Immature natural killer cell (primary cell): Measurements from ENCODE around the gene CSNK2A3. TPM values are rescaled to one million over a fixed set of nuclear protein-coding genes. Genes with fewer than 3 reads are reported as not detected.
"Not testable (repeated sequence)": the region's sequence is repeated elsewhere in the genome, so short reads cannot be mapped to it uniquely, and the experiment has no call there.

Experiments used
- DNase-seq, 3 donors: peaks; one replicate each; pipeline ENCODE4 v3.0.0; 2022; ENCODE audit warnings: mixed read lengths in 1 of 3
- H3K27ac Mint-ChIP-seq, 6 donors: one replicate each; pipeline ENCODE4 v1.8.0; 2020; ENCODE audit warnings: mixed read lengths in 6 of 6, mild to moderate bottlenecking in 5 of 6, inconsistent platforms in 4 of 6, moderate library complexity in 3 of 6
- H3K27me3 Mint-ChIP-seq, 3 donors: one replicate each; pipeline ENCODE4 v1.8.0; 2020 to 2021; ENCODE audit warnings: low read depth in 3 of 3, mild to moderate bottlenecking in 3 of 3, mixed read lengths in 3 of 3, moderate library complexity in 3 of 3, inconsistent platforms in 1 of 3
- H3K36me3 Mint-ChIP-seq, 3 donors: one replicate each; pipeline ENCODE4 v1.8.0; 2020; ENCODE audit warnings: mixed read lengths in 3 of 3, inconsistent platforms in 2 of 3, mild to moderate bottlenecking in 2 of 3
- H3K4me1 Mint-ChIP-seq, 2 donors: one replicate each; pipeline ENCODE4 v1.8.0; 2020; ENCODE audit warnings: inconsistent platforms in 2 of 2, mild to moderate bottlenecking in 2 of 2, mixed read lengths in 2 of 2, moderate library complexity in 1 of 2
- H3K4me3 Mint-ChIP-seq, 5 donors: one replicate each; pipeline ENCODE4 v1.8.0; 2020; ENCODE audit warnings: mild to moderate bottlenecking in 5 of 5, mixed read lengths in 5 of 5, inconsistent platforms in 3 of 5, moderate library complexity in 3 of 5
- H3K9me3 Mint-ChIP-seq, 6 donors: one replicate each; pipeline ENCODE4 v1.8.0; 2020; ENCODE audit warnings: mild to moderate bottlenecking in 6 of 6, mixed read lengths in 6 of 6, inconsistent platforms in 4 of 6, moderate library complexity in 3 of 6
- polyA plus RNA-seq, 3 donors: library from polyadenylated mRNA; unstranded; fragments of 300-500 nt; fragmentation: Illumina TruSeq; gene quantifications; one replicate each; pipeline ENCODE4 v1.2.3, GENCODE V29; 2021

Gene CSNK2A3
- polyA plus RNA-seq, 3 donors from 2014 or later = 0.85 to 1.3 (median 0.93) TPM

GRCh38 chr11:11370962-11371303, 17.9 kb upstream of the CSNK2A3 start:
- Mint-ChIP-seq H3K9me3 (no peaks in the 10 kb centered on the region), H3K27me3 (peaks cover 0 to 2% (median 2%) of the 10 kb centered on the region in 3 donors), H3K36me3 (no peaks in the 10 kb centered on the region), H3K27ac (no peak overlapping the region), H3K4me3 (no peak overlapping the region), H3K4me1 (no peaks in the 10 kb centered on the region)
- DNase-seq = no peak

GRCh38 chr11:11370255-11370961, 17.4 kb upstream of the CSNK2A3 start:
- no peaks in the 10 kb centered on the region for H3K9me3 Mint-ChIP-seq
- H3K36me3 Mint-ChIP-seq = no peaks in the 10 kb centered on the region
- no peak overlapping the region for H3K4me3 Mint-ChIP-seq
- DNase-seq = no peak
- H3K27ac Mint-ChIP-seq = no peak overlapping the region
- no peaks in the 10 kb centered on the region for H3K4me1 Mint-ChIP-seq
- H3K27me3 Mint-ChIP-seq = peaks cover 0 to 2% (median 2%) of the 10 kb centered on the region in 3 donors

GRCh38 chr11:11366793-11367192, 13.7 kb upstream of the CSNK2A3 start:
- no peak overlapping the region for H3K27ac Mint-ChIP-seq
- H3K27me3 Mint-ChIP-seq = peaks cover 0 to 4% (median 2%) of the 10 kb centered on the region in 3 donors
- DNase-seq = no peak
- peaks cover 0 to 3% (median 0%) of the 10 kb centered on the region in 6 donors for H3K9me3 Mint-ChIP-seq
- H3K36me3 Mint-ChIP-seq = no peaks in the 10 kb centered on the region
- H3K4me3 Mint-ChIP-seq = no peak overlapping the region
- no peaks in the 10 kb centered on the region for H3K4me1 Mint-ChIP-seq

- H3K27ac Mint-ChIP-seq = no peak overlapping the region
- peaks cover 0 to 3% (median 0%) of the 10 kb centered on the region in 6 donors for H3K9me3 Mint-ChIP-seq
- no peak overlapping the region for H3K4me3 Mint-ChIP-seq
- H3K4me1 Mint-ChIP-seq = no peaks in the 10 kb centered on the region
- no peaks in the 10 kb centered on the region for H3K36me3 Mint-ChIP-seq
- DNase-seq = no peak
- H3K27me3 Mint-ChIP-seq = peaks cover 3 to 6% (median 4%) of the 10 kb centered on the region in 3 donors
Measured at GRCh38 chr11:11363674-11364073, 10.6 kb upstream of the CSNK2A3 start.

GRCh38 chr11:11359611-11360010, 6.6 kb upstream of the CSNK2A3 start:
- Mint-ChIP-seq H3K4me1 (no peaks in the 10 kb centered on the region), H3K27ac (no peak overlapping the region), H3K27me3 (peaks cover 2 to 9% (median 5%) of the 10 kb centered on the region in 3 donors), H3K9me3 (peaks cover 0 to 3% (median 0%) of the 10 kb centered on the region in 6 donors), H3K4me3 (no peak overlapping the region), H3K36me3 (no peaks in the 10 kb centered on the region)
- no peak for DNase-seq

GRCh38 chr11:11356842-11357241, 3.8 kb upstream of the CSNK2A3 start:
- H3K27ac Mint-ChIP-seq = no peak overlapping the region
- H3K4me1 Mint-ChIP-seq = no peaks in the 10 kb centered on the region
- no peak overlapping the region for H3K4me3 Mint-ChIP-seq
- H3K27me3 Mint-ChIP-seq = peaks cover 0 to 6% (median 5%) of the 10 kb centered on the region in 3 donors
- H3K36me3 Mint-ChIP-seq = no peaks in the 10 kb centered on the region
- DNase-seq = no peak
- no peaks in the 10 kb centered on the region for H3K9me3 Mint-ChIP-seq

GRCh38 chr11:11351851-11352250, 1.2 kb downstream of the CSNK2A3 start:
- not testable (repeated sequence) for H3K9me3 Mint-ChIP-seq, H3K27me3 Mint-ChIP-seq, H3K36me3 Mint-ChIP-seq, H3K4me3 Mint-ChIP-seq, DNase-seq, H3K4me1 Mint-ChIP-seq, H3K27ac Mint-ChIP-seq

GRCh38 chr11:11351042-11351586, 1.9 kb downstream of the CSNK2A3 start:
- Mint-ChIP-seq H3K27me3 (peaks cover 2% of the 10 kb centered on the region in 3 donors), H3K4me3 (no peak overlapping the region), H3K27ac (no peak overlapping the region), H3K9me3 (no peaks in the 10 kb centered on the region), H3K4me1 (no peaks in the 10 kb centered on the region), H3K36me3 (no peaks in the 10 kb centered on the region)
- no peak for DNase-seq

GRCh38 chr11:11349870-11350337, 3.1 kb downstream of the CSNK2A3 start:
- Mint-ChIP-seq H3K4me3 (no peak overlapping the region), H3K27me3 (peaks cover 2 to 3% (median 2%) of the 10 kb centered on the region in 3 donors), H3K9me3 (no peaks in the 10 kb centered on the region), H3K36me3 (no peaks in the 10 kb centered on the region), H3K27ac (no peak overlapping the region), H3K4me1 (no peaks in the 10 kb centered on the region)
- DNase-seq = no peak

- Mint-ChIP-seq H3K27ac (no peak overlapping the region), H3K4me3 (no peak overlapping the region), H3K27me3 (peaks cover 2 to 3% (median 2%) of the 10 kb centered on the region in 3 donors), H3K36me3 (no peaks in the 10 kb centered on the region), H3K9me3 (no peaks in the 10 kb centered on the region), H3K4me1 (no peaks in the 10 kb centered on the region)
- no peak for DNase-seq
Measured at GRCh38 chr11:11349106-11349825, 3.8 kb downstream of the CSNK2A3 start.

GRCh38 chr11:11348303-11348702, 4.7 kb downstream of the CSNK2A3 start:
- no peak overlapping the region for H3K4me3 Mint-ChIP-seq
- peaks cover 2 to 3% (median 2%) of the 10 kb centered on the region in 3 donors for H3K27me3 Mint-ChIP-seq
- no peaks in the 10 kb centered on the region for H3K4me1 Mint-ChIP-seq
- no peaks in the 10 kb centered on the region for H3K9me3 Mint-ChIP-seq
- H3K27ac Mint-ChIP-seq = no peak overlapping the region
- no peak for DNase-seq
- no peaks in the 10 kb centered on the region for H3K36me3 Mint-ChIP-seq

GRCh38 chr11:11347592-11347991, 5.5 kb downstream of the CSNK2A3 start:
- no peak for DNase-seq
- H3K27ac Mint-ChIP-seq = no peak overlapping the region
- no peak overlapping the region for H3K4me3 Mint-ChIP-seq
- no peaks in the 10 kb centered on the region for H3K36me3 Mint-ChIP-seq
- no peaks in the 10 kb centered on the region for H3K9me3 Mint-ChIP-seq
- no peaks in the 10 kb centered on the region for H3K4me1 Mint-ChIP-seq
- H3K27me3 Mint-ChIP-seq = peaks cover 2 to 3% (median 2%) of the 10 kb centered on the region in 3 donors

- Mint-ChIP-seq H3K9me3 (no peaks in the 10 kb centered on the region), H3K27me3 (peaks cover 2 to 3% (median 2%) of the 10 kb centered on the region in 3 donors), H3K4me3 (no peak overlapping the region), H3K4me1 (no peaks in the 10 kb centered on the region), H3K27ac (no peak overlapping the region), H3K36me3 (no peaks in the 10 kb centered on the region)
- DNase-seq = no peak
Measured at GRCh38 chr11:11346303-11346702, 6.7 kb downstream of the CSNK2A3 start.

- no peak for DNase-seq
- no peaks in the 10 kb centered on the region for H3K4me1 Mint-ChIP-seq
- H3K4me3 Mint-ChIP-seq = no peak overlapping the region
- no peak overlapping the region for H3K27ac Mint-ChIP-seq
- no peaks in the 10 kb centered on the region for H3K9me3 Mint-ChIP-seq
- H3K36me3 Mint-ChIP-seq = no peaks in the 10 kb centered on the region
- H3K27me3 Mint-ChIP-seq = peaks cover 0 to 3% (median 2%) of the 10 kb centered on the region in 3 donors
Measured at GRCh38 chr11:11345099-11345498, 8.0 kb downstream of the CSNK2A3 start.
